Measurements from ENCODE around the gene MLST8.

The MLST8 gene

DNA sequence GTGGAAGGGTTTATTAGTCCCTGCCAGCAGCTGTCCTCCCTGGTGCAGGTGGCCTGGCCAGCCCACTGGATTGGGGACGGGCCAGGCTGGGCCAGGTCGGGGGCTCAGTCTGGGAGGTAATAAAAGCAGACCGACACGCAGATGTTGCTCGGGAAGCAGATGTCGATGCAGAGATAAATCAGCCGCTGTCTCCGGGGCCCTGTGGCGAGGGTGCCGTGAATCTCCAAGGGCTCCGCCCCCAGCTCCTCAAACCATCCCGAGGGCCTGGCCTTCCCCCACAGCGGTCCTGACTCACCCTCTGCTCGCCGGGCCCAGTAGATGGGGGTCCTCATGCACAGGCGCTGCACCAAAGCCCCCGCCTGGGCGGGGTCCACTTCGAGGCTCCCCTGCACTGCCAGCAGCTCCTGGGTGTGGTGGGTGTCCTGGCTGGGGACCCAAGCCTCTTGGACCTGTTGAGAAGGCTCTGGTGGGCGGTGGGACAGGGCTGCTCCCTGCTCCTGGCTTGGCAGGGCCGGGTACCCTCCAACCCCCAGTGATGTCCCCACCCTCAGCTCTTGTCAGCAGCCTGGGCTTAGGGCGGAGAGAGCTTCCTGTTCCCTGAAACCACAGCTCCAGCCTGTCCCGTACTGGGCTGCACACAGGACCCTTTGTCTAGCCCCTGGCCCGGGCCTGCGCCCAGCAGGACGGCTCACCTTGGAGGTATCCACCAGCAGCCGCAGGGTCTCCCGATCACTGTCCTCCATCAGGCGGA lies 4.2 kb downstream of the MLST8 start:
- no peak for DNase-seq

DNA sequence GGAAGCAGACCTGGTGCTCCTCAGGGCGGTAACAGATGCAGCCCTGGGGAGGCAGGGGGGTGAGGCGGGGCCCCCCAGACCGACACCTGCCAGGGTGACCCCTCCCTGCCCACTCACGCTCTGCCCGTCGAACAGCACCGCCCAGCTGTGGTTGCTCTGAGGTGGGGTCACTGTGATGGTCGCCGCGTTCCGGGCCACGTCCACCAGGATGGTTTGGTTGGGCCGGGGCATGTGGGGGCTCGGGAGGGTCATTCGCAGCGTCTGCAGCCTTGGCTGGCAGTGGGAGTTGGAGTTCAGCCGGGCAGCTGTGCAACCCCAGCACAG lies 4.7 kb downstream of the MLST8 start:
- no peak for DNase-seq

DNA sequence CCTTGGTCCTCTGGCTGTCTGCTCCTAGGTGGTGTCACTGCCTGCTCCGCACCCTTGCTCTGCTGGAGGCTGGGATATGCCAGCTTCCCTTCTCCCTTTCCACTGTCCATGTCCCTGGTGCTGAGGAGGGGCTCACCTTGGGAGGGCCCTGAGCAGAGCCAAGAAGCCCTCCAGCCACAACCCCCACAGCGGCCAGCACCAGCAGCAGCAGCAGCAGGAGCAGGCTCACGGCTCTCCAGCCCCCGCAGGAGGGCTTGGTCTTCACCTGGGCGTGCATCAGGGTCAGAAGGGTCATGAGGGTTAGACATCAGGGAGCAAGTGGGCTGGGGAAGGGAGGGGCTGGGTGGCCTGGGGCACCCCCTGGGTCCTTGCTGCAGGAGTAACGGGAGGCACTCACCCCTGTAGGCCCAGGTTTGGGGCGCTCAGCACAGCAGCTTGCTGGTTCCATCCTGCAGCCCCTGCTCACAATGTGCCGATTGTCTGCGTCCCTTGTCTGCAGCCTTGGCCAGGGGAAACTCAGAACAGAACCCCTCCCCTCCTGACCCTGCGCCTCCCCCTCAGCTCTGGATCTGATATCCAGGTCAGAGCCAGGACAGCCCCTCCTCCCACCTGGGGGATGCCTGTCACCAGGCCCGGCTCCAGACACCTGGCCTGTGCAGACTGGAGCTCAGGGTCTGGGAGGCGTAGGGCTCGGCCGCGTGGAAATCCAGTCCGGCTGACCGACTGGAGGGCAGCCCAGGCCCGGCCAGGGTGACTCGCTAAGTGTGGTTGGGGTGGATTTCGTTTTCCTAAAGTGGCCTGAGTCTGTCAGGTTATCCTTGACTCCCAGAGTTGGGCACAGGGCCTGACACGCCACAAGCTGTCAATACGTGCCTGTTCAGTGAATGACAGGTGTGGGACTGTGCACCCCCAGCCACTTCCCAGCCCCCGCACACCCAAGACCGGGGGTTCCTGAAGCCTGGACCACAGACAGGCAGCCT lies 5.4 kb downstream of the MLST8 start, which contains the start of gene BRICD5:
Gene BRICD5, minus strand, starts transcription at position 478 of the 980 bp plus-strand sequence. Its CDS starts 30 bp downstream, at position 448.
- no peak for DNase-seq

DNA sequence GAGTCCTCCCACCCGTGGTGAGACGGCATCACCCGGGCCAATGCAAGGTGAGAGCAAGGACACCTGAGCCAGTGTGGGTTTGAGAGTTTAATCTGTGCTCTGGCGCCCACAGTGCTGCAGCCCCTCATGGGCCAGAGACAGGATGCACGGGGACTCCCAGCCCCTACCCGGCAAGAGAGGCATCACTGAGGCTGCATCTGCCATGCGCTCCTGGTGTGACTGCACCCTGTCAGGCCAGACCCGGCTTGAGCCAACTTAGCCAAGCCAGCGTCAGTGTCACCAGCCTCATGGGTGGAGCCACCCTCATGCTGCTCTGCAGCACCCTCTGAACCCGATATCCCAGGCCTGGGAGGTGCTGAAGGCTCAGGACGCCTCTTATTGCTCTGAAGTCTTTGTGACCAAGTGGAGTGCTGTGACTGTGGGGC lies 6.7 kb downstream of the MLST8 start:
- DNase-seq, result no peak

DNA sequence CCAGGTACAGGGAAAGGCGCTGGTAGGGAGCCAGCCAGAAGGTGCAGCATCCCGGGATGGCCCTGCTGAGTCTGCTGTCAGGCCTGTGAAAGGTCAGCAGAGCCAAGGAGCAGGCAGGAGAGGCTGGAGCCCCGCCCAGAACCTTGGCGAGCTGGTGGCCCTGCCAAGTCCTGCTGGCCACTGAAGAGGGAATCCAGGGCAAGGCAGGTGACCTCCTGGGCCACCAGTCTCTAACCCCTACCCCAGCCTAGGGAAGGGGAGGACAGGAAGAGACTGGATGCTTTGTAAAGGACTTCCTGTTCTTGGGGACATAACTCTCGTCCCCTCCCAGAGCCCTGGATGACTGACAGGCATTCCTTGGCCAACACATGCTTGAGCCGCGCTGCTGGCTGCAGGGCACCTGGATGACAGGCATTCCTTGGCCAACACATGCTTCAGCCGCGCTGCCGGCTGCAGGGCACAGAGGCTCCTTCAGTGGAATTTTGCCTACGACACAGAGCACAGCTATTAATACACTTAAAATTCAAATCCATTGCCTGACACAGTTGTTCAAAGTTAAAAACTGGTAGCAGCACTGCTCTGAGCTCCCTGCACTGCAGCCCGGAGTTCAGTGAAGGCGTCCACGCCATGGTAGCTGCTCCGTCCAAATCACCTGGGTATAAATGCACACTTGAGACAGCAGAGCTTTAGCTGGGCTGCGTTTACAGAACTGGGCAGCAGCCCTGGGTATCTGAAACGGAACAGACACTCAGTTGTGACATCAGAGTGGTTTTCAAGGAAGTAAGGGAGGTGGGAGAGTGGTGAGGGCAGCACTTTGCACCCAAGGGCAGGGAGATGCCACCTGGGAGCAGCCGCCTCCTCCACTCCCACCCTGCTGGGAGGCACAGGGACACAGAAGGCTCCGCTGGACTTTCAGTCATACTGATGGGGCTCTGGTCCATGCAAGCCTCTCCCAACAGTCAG lies 7.4 kb downstream of the MLST8 start:
- no peak for DNase-seq

DNA sequence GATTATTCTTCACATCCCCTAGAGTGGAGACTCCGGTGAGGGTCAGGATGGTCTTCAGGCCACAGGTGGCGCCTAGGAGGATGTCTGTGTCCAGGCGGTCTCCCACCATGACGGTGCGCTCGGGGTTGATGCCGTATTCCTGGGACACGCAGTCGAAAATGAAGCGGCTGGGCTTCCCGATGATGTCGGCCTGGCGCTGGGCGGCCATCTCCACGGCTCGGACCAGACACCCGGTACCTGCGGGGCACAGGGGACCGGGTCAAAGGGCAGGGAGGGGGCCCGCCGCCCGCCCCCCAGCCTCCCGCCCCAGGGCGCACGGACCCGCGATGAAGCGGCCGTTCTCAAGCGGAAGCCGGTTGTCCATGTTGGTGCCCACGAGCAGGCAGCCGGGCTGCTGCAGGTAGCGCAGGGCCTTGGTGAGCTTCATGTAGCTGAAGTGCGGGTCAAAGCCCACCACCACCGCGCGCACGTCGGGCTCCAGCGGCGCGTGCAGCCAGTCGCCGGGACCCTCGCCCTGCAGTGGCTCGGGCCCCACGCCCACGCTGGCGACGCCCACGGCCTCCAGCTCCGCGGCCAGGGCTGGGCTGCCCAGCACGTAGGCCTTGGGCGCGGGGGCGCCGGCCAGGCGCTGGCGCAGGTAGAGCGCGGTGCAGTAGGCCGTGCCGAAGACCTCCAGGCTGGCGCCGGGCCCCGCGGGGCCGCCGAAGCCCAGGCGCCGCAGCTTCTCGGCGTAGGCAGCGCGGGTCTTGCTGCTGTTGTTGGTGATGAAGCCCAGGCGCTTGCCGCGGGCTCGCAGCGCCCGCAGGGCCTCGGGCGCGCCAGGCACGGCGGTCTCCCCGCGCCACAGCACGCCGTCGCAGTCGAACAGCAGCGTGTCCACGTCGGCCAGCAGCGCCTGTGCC lies 8.8 kb downstream of the MLST8 start:
- DNase-seq, result no peak

DNA sequence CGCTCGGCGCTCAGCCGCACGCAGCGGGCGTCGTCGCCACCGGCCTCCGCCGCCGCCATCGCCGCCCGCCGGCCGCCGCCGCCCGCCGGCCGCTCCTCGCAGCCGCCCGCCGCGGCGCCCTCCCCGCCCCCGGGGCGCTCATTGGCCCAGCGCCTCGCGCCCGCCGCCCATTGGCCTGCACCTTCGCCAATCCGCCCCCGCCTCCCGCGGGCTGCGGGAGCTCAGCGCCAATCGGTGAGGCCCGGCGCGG lies 9.4 kb downstream of the MLST8 start, which contains the start of gene PGP:
Gene PGP, minus strand, starts transcription at position 122 of the 250 bp plus-strand sequence. Its CDS starts 63 bp downstream, at position 59.
- no peak for DNase-seq

DNA sequence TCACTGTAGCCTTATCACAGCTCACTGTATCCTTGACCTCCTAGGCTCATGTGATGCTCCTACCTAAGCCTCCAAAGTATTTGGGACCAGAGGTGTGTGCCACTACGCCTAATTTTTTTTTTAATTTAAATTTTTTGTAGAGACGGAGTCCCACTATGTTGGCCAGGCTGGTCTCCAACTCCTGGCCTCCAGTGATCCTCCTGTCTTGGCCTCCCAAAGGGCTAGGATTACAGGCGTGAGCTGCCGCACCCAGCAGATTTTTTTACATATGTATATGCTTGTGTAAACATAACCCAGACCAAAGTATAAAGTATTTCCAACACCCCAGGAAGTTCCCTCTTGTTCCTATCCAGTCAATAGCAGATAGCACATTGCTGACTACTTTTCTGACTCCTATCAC lies 11.1 kb downstream of the MLST8 start:
- DNase-seq, result no peak

DNA sequence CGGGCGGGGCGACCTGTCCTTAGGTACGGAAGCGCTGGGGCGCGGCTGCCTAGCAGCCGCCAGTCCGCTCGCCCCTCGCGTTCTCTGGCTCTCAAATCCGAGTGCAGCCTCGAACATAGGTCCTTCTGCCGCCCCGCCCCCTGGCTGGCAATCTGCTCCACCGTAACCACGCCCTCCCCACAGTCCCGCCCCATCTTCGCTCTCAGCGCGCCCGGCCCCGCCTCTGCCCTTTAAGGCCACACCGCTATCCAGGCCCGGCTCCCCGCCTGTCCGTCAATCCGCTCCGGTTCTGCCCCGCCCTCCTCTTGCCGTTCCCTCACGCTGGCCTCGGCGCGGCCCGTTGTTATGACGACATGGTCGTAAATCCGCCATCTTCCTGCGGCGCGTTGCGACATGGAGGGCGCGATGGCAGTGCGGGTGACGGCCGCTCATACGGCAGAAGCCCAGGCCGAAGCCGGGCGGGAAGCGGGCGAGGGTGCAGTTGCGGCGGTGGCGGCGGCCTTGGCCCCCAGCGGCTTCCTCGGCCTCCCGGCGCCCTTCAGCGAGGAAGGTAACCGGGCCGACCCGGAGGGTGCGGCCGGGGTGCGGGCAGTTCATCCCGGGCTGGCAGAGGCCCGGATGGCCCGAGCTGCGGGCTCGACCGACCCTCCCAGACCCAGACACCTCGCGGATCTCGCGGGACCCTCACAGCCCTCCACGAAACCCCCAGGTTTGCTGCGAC lies 18.1 kb downstream of the MLST8 start, which contains the start of gene E4F1:
Gene E4F1, plus strand, starts transcription at position 371 of the 721 bp plus-strand sequence. Its CDS starts 23 bp downstream, at position 394.
- DNase-seq, result peak; percentile 100

DNA sequence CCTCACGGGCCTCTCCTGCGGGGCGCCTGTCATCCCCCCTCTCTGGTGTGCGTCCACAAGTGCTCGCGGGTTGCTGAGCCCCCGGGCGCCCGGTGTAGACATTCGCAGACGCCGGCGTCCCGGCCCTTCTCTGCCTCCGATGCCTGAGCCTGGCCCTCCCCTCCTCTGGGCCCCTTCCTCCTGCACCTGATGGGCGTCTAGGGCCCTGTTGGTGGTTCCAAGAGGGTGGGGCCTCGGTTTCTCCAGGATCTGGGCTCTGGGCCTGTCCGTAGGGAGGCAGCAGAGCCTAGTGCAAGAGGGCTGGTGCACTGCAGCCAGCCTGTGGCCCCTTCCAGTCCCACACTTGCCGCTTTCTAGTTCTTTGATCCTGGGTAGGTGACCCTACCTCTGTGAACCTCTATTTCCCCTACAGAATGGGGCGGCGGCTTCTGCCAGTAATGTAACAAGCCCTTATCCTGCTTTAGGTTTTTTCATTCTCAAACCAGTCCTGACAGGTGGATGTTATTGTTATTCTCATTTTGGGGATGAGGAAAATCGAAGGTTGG lies 18.8 kb downstream of the MLST8 start:
- DNase-seq, result no peak

DNA sequence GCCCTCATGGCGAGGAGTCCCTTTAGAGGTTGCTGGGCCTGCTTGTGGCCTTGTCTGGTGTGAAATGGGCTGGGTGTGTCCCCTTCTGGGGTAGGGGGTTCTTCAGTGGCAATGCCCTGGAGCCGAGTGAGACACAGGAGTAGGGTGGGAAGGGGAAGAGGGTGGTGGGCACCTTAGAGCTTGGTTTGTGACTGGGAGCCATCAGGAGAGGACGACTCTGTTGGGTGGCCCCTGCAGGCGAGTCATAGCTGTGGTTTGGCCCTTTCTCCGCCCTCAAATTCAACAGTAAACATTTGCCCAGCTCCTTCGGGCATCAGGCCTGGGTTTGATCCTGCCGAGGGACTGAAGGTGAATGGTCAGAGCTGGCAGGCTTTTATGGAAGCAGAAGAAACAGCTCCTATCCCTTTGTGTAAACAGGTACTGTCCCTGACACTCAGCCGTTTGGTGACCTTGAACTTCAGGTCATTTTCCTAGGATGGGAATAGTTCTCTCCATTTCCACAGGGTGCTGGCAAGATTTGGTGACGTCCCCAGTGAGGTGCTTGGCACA lies 21.1 kb downstream of the MLST8 start:
- DNase-seq, result no peak

DNA sequence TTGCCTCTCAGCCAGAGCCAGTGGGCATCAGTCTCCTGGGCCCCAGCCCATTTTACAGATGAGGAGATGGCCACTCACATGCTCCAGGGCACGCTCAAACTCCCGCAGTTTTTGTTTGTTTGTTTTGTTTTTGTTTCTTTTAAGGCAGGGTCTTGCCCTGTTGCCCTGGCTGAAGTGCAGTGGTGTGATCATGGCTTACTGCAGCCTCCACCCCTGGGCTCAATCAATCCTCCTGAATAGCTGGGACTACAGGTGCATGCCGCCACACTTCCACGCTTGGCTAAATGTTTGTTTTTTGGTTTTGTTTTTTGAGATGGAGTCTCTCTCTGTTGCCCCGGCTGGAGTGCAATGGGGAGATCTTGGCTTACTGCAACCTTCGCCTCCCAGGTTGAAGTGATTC lies 21.7 kb downstream of the MLST8 start:
- no peak for DNase-seq

DNA sequence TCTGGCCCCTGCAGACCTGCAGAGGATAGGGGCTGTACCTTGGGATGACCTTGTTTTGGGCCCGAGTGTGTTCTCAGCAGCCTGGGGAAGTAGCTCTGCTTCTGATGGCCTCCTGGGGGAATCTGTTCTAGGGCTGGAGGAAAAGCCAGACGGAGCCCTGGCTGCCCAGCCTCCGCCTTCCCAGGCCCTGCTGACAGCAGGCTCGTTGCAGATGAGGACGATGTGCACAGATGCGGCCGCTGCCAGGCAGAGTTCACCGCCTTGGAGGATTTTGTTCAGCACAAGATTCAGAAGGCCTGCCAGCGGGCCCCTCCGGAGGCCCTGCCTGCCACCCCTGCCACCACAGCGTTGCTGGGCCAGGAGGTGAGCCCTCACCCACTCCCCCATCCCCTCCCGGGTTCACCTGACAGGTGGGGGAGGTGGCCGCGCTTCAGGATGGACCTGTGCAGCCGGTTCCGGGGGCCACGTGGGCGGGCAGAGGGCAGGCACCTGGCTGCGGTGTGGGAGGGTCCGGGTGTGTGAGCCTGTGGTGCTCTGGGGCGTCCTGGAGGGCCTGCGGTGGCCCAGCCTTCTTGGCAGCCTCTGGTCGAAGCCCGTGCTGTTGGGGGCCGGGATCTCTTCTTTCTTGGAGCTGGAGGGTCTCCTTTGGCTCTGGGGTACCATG lies 23.0 kb downstream of the MLST8 start:
- no peak for DNase-seq

DNA sequence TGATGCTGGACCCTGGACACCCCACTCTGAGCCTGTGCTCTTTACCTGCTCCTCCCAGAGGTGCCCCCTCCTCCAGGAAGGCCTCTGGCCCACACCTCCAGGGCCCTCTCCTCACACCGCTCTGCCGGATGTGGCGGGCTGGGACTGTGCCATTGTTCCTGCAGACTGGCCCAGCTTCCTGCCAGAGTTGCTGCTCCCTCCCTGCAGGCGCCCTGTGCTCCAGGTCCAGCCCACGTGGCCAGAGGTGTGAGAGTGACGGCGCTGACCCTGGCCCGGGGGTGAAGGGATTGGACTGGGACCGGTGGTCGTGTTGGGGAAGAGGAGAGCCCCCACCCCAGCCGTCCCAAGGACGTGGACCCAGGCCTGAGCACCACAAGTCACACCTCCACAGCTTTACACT lies 23.8 kb downstream of the MLST8 start:
- no peak for DNase-seq

DNA sequence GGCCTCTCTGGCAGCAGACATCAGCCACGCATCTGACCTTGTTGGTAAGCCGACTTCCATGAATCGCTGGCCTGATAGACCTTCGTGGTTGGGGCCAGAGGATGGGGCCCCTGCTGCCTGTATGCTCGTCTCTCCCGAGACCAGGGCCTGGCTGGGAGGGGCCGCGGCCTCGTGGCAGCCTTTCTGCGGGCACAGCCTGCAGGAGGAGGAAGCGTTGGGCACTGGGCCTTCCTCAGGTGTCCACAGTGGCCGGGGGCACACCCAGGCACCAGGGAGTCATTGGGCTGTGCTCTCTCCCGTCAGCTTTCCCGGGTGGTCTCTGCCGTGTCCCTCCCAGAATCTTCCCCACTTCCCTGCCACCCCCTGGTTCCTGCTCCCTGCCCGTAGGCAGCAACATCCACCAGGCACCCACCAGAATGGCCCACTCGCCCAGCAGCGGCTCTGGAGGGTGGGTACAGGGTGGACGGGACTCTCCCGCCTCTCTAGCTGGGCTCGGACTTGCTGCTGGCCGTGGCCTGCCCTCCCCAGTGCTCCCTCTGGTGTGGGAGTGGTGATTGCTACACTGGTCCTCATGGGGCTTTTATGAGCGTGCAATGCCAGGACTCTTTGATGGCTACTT lies 24.5 kb downstream of the MLST8 start:
- DNase-seq, result no peak

DNA sequence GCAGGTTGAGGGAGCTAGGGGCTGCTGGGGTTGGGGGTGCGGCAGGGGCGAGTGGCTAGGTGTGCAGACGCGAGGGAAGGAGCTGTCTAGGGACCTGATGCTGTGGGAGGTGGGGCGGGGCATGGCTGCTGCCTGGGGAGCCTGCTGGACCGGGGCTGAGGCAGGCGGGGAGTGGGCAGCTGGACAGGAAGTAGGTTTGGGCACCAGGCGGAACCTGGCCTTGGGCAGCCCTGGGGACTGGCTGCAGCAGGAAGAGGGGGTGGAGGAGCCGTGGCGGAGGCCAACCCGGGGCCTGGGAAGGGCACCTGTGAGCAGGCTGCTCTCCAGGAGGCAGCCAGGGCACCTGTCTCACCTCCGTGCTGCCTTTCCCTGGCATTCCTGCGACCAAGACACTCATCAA lies 25.1 kb downstream of the MLST8 start:
- DNase-seq, result no peak

DNA sequence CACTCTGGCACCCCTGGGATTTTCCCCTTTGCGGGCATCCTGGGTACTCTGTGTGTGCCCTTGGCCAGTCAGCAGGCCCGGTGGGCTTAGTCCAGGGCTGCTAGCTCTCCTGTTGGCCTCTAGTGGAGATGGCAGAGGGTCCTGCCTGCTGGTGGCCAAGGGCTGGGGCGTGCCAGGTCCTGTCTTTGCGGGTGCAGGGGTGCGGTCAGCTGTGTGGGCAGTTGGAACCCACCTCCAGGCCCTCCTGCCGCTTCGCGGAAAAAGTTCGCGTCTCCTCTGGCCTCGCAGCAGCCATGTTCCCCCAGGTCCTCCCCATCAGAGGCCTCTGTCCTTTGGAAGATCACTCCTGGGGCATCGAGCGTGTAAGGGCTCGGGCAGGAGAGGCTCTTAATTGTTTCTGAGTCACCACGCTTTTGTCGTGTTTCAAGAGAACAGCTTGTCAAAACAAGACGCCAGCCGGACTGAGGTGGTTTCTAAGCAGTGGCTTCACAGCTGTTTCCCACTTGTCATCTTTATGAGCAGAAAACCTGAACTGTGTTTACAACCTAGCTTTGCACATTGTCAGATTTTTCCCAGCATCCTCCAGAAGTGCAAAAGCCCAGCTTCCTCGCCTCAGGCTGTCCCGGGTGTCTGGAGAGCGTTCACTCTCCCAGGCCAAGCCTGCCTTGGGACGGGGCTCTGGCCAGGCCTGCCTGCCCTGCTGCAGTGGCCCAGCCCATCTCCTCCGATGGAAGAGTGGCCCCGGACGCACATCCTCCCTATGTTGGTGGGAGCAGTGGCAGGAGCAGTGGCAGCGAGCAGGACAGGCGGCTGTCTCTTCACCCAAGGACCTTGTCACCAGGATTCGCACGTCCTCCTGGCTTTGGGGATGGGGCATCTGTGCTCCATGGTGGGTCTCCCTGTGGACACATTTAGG lies 26.0 kb downstream of the MLST8 start:
- DNase-seq, result no peak
